ELF-1 (cell line): ENCODE measurements around the gene HOXB7.

Source experiments
- DNase-seq: peaks from one replicate; pipeline ENCODE4 v3.0.0-alpha.2; 2016; ENCODE audit warnings: low read depth, low spot score

The HOXB7 gene

DNA sequence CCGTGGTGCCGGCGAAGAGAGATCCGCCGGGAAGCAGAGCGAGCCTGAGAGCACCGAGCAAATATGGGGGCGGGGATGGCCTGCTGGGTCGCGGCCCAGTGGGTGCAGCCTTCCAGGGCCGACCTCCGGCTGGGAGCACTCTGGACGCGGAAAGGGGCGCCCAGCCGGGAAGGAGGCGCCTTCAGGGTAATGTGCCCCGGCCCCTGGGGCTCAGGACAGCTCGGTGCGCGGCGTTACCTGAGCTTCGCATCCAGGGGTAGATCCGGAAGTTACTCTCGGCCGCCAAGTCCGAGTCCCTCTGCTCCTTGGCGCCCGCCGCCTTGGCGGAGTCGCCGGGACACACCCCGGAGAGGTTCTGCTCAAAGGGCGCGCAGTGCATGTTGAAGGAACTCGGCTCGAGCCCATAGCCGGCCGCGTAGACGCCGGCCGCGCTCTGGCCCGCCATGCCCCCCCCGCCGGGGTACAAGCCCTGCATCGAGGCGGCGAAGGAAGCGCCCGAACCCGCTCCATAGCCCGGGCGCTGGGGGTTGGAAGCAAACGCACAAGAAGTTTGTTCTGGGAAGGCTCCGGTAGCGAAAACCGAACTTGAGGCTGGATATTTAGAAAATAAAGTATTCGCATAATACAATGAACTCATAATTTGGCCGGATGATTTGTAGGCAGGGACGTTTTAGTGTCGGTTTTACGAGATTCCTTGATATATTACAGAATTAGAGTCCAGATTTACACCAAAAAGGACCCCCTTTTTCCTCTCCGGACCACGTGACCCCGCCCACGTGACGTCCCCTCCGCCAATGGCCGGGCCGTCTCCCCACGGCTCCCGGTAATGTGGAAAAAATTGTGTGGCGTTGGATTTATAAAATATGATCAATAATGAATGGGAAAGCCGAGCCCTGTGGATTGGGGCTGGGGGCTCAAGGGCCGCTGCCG lies at the start of gene HOXB7:
Gene HOXB7 (minus strand): TSS at position 736 of the 930 bp plus-strand sequence. CDS start 99 bp downstream, at position 637.
- DNase-seq: peak; percentile 72

DNA sequence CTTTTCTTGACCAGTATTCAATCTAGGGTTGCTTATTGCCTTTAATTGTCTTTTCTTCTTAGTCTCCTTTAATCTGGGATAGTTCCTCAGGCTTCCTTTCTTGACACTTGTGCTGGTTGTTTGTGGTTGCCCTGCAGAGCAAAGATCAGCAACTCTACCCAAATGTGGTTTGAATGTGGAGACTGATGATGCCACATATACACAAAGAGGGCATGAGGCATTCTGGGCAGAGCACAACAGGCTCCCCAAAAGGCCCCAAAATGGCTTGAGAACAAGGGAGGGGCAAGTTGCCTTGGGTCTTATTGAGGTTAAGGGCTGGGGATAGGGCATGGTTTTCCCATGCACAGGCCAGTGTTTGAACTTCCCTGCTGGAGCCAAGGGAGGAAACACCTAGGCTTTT lies 45.1 kb upstream of the HOXB7 start:
- no peak for DNase-seq

DNA sequence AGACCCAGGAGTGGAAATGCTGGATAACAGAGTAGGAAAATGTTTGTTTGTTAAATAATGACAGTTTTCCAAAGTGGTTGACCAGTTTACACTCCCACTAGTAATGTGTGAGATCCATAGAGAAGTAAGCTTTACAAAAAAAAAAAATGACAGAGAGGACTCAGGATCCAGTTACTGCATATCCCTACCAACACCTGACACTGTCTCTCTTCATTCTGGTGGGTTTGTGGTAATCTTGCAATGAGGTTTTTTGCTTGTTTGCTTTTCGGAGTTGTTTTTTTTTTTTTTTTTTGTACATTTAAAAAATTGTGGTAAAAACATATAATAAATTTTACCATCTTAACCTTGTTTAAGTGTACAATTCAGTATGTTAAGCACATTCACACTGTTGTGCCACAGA lies 38.9 kb upstream of the HOXB7 start:
- DNase-seq: no peak

DNA sequence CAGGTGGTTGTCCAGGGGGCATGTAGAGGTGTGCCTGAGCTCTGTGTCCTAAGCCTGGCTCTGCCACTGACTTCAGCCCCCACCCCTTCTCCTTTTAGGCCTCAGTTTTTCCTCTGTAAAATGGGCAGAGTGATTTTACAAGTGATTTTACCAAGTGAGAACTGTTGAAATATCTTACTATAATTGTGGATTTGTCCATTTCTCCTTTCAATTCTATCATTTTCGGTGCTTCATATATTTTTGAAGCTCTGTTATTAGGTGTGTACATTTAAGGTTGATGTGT lies 37.1 kb upstream of the HOXB7 start:
- DNase-seq: no peak

DNA sequence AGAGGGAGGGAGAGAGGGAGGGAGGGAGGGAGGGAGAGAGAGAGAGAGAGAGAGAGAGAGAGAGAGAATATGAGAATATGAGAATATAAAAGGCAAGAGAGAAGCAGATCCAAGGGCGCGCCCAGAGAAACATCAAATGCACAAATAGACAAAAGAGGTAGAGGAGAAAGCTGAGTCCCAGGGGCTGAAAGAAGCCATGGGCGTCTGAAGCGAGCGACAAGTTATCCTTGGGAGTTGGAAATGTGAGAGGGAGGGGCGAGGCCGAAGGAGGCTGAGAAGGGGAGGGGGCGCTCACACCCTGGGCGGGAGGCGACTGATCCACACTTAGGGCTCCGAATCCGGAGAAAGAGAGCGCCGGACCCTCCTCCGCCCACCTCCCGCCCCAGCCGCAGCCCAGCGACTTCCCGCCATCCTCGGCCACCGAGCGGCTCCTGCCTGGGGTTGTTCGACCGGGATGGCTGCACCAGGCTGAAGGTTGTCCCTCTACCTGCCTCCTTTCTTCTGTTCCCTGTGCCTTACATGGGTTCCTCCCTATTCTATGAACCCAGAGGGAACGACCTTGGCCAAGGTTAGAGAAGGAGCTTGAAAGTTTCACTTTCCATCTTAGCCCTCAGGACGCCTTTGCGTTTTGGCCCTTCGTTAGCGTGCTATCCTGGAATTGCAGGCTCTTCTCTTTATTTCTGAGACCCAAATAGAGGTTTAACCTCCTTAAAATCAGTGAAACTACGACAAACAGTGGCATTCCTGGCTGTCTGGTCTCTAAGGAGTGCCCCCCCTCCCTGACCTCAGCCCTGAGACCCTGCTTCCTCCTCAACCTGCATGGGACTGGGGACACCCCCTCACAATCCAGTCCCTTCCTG lies 36.5 kb upstream of the HOXB7 start:
- DNase-seq: peak; percentile 58

DNA sequence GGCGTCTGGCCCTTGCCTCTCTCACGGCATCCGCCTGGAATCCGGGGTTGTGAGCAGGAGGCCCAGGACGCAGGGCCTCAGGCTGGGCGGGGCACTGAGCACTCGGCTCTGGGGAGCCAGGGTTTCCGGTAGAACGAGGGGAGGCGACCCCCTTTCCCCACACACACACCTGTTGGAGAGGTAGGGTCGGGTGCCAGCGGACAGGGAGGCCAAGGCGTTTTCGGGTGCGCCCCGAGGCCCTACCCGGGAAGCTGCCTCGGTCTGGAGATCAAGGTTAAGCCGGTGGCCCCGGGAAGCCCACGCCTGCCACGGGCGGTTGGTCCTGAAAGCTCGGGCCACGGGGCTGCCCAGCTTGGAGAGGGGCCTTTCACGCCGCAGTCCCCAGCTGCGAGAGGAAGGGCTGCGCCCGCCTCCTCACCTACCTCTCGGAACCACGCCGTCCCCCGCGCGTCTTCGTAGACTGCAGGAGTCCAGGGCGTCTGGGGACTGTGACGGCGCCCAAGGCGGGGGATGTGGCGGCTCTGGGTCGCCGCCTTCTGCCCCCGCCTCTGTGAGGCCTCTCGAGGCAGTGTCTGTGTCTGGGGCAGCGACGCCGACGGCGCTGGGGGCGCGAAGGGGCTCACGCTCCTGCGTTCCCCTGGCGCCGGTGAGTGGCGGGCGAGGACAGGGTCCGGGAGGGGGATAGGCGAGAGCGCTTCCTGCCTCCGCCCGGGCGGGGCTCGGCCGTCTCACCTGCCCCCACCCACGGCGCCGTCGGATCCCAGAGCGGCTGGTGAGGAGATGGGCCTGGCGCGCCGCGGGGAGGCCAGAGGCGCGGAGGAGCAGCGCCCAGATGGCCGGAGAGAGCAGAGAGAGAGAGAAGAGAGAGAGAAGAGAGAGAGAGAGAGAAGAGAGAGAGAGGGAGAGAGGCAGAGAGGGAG lies 35.6 kb upstream of the HOXB7 start:
- peak; percentile 59 for DNase-seq

DNA sequence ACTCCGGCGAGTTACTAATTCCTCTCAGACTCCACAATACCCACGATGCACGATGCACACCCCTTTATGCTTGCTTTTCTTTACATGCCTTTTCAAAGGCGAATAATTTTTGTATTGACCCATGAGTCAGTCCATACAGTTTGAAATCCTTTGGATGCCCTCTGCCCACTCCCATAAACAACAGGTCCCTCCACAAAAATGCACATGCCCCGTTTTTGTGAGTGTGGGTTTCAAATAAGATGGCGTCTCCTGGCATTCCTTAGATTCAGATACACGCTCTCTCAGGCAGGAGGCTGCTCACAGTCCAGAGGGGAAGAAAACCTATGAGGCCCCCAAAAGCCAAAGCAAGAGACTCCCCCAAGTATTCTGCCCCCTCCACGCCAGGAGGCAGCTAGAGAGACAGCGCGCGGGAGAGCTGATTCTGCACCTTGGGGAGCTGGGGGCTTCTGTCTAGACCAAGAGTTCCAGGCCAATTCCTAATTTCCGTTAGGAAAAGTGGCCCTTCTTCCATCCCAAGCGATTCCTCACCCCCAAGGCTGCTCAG lies 34.9 kb upstream of the HOXB7 start:
- DNase-seq: no peak

DNA sequence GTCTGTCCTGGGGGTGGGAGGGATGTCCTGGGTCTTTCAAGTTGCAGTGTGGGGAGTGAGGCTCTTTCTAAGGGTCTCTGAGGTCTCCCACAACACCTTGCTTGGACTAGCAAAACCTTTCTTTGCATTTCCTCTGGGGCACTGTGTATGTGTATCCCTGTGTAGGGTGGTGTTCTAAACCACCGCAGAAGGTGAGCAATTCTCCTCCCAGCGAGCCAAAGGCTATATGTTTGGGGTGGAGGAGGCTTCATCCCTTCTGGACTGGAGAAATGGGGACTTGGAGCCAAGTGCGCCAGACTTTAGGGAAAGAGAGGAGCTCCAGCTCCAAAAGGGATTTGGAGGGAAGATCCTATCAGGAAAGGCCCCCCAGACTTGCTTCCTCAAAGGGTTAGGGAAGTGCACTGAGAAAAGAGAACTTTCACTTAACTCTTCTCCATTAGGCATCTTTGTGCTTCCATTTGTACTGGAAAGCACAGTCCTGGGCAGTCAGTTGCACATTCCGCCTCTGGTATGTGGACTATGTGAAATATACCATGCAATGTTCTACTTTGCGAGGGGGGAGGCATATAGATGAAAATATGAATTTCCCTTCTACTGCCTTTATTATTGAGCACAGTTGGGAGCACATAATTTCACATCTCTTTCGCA lies 34.2 kb upstream of the HOXB7 start:
- no peak for DNase-seq

DNA sequence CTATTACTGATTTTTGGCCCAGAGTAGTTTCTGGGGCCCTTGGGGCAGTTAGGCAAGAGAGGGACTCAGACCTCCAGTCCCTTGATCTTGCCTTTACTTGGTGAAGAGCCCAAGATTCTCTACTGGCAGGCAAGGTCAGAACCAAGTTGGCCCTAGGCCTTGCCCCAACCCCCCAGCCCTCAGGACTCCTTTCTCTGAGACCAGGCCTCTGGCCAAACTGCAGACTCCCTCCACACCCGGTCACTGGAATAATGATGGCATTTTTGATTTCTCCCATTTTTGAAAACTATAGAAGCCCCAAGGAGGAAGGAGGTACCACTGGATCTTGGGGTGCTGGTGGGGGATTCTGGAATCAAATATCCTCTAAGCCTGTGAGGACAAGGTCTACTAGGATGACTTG lies 33.3 kb upstream of the HOXB7 start:
- DNase-seq: no peak

DNA sequence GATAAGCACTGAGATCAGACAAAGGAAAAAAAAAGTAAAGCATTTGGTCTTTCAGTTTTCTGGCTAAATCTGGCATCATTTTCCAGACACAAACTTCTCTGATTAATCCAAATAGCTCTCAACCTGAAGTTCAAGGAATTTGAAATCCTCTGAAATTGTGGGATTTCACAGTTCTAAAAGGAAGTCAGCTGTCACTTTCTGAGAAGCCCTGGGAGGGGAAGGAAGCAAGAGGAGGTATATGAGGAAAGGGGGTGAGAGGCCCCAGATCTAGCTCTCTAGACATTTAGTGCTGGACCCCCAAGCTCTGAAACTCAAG lies 32.8 kb upstream of the HOXB7 start:
- no peak for DNase-seq

DNA sequence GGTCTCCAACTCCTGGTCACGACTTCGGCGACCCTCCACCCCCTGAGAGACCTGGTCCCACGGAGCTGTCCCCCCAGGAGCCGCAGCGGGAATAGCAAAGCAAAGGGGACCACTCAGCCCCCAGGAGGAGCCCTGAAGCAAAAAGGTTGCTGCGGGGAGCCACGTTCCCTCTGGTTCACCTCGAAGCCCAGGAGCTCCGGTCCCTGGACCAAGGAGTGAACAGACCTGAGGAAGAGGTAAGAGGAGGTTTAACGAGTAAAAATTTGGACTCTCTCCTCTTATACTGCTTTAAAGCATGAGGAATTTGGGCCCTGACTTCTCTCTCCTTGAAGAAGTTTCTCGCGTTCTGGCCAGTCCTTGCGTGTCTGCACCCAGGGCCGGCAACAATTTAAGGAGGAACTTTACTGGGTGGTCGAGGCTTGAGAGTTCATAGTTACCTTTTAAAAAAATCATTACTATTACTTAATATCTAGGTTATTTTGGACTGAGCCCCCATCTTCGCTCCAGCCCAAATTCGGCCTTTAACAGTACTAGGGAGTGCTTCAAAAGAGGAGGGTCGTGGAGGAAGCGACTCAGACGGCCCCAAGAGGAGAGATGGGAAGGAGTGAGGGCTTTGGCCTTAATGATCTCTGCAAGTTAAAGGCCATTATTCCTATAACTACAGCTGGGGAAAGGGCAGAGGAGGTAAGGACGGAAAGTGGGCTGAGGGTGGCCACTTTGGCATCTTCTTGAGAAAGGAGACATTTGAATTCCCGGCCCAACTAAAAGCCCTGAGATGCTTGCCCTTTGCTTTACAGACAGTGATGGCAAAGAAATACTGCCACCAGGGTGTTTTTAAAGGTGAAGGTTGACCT lies 32.3 kb upstream of the HOXB7 start:
- DNase-seq: no peak

DNA sequence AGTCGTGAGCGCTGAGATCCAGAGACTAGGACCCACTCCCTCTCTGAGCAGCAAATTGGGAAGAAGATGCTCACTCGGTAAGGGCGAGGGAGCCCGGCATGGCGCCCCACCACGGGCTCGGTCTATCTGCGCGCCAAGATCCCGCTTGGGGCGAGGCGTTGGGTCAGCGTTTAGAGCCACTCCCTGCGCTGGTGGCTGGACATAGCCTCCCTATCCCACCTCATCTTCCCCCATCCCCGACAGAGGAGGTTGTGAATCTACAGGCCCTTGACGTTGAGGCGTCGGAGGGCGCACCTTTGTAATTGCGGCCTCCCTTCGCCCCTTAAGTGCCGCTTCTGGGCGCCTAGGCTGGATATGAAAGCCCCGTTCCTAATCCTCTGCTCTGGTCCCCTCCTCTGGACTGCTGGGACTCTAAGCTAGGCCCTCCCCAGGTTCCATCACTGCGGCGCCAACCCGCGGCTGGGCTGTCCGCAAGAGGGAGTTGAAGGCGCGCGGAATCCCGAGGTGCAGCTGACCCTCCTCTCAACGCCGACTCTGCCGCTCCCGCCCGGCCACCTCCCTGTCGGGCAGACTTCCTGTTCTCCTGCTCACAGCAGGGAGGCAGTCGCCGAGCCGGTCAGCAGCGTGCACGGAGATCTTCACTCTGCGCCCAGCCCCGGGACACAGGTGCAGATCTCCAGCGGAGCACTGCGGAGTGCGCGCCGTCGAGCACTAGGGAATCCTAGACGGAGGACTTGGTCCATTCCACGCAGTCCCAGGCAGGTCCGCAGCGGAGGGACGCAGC lies 31.4 kb upstream of the HOXB7 start:
- DNase-seq: peak; percentile 86

DNA sequence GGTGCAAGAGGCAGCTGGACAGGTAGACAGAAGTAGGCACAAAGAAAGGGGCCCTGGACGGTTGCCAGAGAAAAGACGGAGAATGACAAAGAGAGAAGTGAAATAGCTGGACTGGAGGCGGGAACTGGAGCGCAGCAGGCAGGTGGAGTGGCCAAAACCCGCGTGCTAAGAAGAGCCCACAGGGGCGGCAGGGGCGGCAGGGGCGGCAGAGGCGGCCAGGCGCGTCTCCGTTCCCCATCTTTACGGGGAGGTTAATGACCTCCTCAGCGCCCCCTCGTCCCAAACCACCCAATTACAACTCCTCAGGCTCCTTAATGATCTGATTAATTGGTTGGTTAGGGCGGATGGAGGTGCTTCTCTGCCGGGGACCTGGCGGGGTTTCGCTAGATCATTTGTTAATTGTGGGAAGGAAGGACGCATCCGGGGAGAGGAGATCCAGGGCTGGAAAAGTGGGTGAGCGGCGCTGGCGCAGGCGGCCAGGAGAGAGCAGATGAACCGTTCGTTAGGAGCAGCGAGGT lies 30.8 kb upstream of the HOXB7 start:
- DNase-seq: peak; percentile 33

DNA sequence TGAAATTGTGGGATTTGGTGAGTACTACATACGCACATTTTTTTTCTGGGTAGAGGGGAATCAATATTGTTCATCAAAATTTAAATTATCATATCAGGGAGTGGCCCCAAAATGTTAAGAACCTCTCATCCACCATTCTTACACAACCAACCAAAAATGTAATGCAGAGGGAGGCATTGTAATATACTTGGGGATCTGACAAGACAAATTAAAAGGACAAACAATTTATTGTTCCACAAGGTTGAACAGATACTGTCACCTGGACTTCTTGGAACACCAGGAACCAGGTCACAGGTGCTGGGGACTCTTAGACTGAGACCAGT lies 30.0 kb upstream of the HOXB7 start:
- no peak for DNase-seq

DNA sequence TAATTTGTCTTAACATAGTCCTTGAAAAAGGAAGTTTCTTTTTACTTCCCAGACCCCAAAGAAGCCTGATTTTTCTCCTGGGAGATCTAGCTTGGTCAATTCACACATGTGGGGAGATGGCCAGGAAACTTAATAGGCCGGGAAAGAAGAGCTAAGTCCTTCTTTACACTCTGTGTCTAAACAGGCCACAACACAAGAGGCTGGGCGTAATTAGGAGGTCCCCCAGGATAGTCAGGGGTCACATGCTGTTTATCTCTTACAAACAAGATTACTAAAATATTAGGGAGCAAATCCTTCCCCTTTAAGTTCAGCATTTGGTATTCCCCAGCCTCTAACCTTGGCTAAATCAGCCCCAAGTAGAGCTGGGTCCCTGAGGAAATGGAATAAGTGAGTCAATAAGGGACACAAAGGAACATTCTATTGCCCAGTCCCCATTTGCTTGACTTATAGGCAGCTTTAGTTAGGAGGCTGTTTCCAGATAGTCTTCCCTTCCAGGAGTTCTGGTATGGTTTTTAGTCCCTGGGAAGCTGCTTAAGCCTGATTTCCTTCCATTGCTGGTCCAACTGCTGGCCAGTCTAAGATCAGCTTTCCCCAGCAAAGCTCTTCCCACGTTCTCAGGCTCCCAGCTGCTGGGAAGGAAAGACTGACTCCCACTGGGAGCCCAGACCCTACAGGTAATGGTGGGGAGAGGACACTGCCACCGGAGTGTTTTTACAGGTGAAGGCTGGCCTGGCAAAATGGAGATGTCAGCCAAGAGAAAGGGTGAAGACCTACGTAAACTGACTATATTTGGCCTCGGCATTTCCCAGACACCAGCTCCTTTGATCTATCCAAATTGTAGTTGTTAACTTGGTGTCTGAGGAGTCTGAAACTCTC lies 29.4 kb upstream of the HOXB7 start:
- DNase-seq: no peak

DNA sequence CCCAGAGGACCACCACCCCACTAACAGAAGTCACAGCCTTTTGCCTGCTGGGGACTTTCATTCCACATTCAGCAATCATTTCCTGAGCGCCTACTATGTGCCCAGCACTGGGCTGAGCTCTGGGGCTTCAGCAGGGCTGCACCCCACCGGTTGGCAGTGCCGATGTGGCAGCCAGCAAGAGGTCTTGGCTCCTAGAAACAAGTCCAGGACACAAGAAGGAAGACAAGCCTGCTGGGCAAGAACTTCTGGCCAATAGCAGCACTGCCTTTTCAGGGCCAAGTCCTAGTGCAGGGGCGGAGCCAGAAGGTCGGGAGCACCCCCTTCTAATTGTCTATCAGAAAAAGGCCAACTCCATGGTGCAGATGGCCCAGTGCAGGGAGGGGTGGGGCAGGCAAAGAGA lies 28.3 kb upstream of the HOXB7 start:
- DNase-seq: no peak

DNA sequence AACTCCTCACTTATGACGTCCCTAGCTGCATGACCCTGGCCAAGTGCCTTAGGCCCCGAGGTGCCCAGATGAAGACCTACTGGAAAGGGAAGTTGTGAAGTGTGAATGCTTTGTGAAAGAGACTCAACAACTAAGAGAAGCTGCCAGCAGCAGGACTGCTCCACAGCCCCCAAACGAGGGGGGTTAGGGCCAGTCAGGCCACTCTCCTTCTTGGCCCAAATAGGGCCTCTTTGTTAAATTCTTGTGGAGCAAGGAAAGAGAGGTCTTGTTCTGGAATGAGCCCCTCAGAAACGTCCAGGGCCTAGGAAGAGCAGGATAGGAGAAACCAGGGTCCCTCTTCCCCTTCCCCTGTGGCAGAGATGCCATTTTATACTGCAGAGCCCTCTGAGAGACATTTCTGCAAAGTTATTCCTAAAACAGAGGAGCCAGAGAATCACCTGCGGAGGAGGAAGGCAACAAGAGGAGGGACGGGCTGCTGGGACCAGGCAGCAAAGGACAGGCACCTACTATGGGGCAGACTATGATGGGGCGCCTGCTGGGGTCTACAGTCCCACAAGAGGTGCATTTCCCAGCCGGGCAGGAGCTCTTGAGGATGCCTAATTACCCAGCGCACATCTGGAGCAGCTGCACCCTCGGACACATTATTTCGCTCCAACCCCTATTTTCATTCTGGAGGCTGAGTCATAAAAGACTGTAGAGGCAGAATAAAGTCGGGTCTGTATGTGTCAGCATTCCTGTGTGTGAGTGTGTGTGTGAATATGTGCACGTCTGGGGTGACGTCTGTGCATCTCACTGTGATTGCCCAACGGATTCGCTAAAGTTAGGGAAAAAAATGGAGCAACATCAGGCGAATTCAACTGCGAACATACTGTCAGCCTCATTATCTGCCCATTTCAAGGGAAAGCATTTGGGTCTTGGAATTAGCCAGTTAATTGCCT lies 26.8 kb upstream of the HOXB7 start:
- no peak for DNase-seq
